ENCODE results near the gene FFAR3. TPM values are rescaled to one million over a fixed set of nuclear protein-coding genes. Genes with fewer than 3 reads are reported as not detected.

FFAR3 gene
- total RNA-seq, 1 donor from 2014 or later = not detected

DNA sequence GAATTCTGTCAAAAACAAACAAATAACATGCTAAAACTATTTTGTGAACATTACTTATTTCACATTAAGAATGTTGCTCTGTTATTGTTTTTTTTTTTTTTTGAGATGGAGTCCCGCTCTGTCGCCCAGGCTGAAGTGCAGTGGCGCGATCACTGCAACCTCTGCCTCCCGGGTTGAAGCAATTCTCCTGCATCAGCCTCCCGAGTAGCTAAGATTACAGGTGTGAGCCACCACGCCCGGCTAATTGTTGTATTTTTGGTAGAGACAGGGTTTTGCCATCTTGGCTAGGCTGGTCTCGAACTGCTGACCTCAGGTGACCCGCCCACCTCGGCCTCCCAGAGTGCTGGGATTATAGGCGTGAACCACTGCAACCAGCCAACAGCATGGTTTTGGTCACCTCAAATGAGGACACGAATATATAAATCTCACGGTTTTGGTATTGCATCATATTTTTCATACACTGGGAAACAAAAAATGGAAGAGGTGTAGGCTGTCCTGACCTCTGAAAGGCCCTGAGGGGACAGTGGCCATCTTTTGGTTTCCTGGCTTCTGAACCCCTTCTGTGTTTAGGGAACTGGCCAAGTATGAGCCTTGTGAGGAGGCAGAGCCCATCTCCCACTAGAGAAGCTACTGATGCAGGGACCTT is 38.1 kb downstream of the FFAR3 start:
- TF ChIP-seq, protein P1, sequence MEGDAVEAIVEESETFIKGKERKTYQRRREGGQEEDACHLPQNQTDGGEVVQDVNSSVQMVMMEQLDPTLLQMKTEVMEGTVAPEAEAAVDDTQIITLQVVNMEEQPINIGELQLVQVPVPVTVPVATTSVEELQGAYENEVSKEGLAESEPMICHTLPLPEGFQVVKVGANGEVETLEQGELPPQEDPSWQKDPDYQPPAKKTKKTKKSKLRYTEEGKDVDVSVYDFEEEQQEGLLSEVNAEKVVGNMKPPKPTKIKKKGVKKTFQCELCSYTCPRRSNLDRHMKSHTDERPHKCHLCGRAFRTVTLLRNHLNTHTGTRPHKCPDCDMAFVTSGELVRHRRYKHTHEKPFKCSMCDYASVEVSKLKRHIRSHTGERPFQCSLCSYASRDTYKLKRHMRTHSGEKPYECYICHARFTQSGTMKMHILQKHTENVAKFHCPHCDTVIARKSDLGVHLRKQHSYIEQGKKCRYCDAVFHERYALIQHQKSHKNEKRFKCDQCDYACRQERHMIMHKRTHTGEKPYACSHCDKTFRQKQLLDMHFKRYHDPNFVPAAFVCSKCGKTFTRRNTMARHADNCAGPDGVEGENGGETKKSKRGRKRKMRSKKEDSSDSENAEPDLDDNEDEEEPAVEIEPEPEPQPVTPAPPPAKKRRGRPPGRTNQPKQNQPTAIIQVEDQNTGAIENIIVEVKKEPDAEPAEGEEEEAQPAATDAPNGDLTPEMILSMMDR (IDR thresholded peaks at IDR 0.05; ENCODE audit: insufficient read depth, low read length, severe bottlenecking) = no peak
- no peaks in the 10 kb centered on the region for H3K27me3 ChIP-seq (ENCODE audit: control insufficient read depth, insufficient read depth, low read length)
- DNase-seq (ENCODE audit: low read depth) = no peak
- H3K36me3 ChIP-seq (ENCODE audit: control insufficient read depth, insufficient read depth, low read length) = no peaks in the 10 kb centered on the region
- FAIRE-seq = no peak
- no peak overlapping the region for H3K4me3 ChIP-seq (ENCODE audit: low read depth, low read length)

DNA sequence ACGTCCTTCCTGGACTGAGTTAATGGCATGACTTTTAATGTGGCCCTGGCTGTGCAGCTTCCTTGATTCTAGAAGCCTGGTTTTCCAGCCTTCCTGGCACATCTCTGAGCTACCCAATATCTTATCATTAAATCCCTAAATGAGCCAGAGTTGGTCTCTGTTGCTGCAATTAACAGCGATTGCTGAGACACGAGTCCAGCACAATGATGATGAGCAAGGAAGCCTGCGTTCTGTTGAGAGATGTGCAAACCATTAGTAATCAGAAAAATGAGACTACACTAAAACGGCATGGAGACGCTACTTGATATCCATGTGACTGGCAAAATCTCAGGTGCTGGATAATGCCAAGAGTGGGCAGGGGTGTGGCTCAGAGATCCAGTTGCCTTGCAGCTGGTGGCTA is 38.8 kb downstream of the FFAR3 start:
- Histone ChIP-seq H3K27me3 (ENCODE audit: control insufficient read depth, insufficient read depth, low read length) (no peaks in the 10 kb centered on the region), H3K4me3 (ENCODE audit: low read depth, low read length) (no peak overlapping the region), H3K36me3 (ENCODE audit: control insufficient read depth, insufficient read depth, low read length) (no peaks in the 10 kb centered on the region)
- TF ChIP-seq, protein P1 (IDR thresholded peaks at IDR 0.05; ENCODE audit: insufficient read depth, low read length, severe bottlenecking) = no peak
- FAIRE-seq = no peak
- no peak for DNase-seq (ENCODE audit: low read depth)

DNA sequence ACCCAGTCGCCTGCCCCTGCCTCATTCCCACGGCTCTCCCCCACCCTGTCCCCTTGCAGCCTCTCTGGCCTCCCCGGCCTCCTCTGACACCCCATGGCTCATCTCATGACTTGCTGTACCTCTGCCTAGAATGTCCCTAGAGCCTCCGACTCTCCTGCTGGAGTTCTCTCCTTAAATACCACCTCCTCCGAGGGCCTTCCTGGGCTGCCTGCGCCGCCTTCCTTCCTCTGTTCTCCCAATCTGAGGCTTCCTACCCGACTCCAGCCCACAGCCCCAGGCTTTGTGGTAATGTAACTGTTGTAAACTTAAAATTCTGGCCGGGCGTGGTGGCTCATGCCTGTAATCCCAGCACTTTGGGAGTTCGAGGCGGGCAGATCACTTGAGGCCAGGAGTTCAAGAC is 40.3 kb downstream of the FFAR3 start:
- TF ChIP-seq, protein P1 (IDR thresholded peaks at IDR 0.05; ENCODE audit: insufficient read depth, low read length, severe bottlenecking) = no peak
- Histone ChIP-seq H3K27me3 (ENCODE audit: control insufficient read depth, insufficient read depth, low read length) (no peaks in the 10 kb centered on the region), H3K4me3 (ENCODE audit: low read depth, low read length) (no peak overlapping the region), H3K36me3 (ENCODE audit: control insufficient read depth, insufficient read depth, low read length) (no peaks in the 10 kb centered on the region)
- FAIRE-seq (no peak), DNase-seq (ENCODE audit: low read depth) (no peak)

DNA sequence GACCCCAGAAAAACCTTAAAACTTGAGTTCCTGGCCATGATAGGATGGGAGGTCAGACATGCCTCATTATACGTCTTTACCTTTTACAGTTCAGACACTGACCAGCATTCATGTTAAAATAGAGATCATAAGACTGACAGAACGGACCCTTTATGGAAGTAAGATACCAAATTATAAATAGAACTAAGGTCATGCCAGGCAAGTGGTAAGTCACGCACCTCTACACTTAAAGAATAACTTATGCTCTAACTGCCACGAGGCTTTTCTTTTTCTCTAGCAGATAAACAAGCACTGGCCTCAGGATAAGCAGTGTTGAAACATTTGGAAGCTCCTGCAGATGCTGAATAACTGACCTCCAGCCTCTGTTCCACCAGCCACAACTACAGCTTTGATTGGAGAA is 41.0 kb downstream of the FFAR3 start:
- Histone ChIP-seq H3K36me3 (ENCODE audit: control insufficient read depth, insufficient read depth, low read length) (no peaks in the 10 kb centered on the region), H3K4me3 (ENCODE audit: low read depth, low read length) (no peak overlapping the region), H3K27me3 (ENCODE audit: control insufficient read depth, insufficient read depth, low read length) (no peaks in the 10 kb centered on the region)
- TF ChIP-seq, protein P1 (IDR thresholded peaks at IDR 0.05; ENCODE audit: insufficient read depth, low read length, severe bottlenecking) = no peak
- FAIRE-seq (no peak), DNase-seq (ENCODE audit: low read depth) (no peak)

DNA sequence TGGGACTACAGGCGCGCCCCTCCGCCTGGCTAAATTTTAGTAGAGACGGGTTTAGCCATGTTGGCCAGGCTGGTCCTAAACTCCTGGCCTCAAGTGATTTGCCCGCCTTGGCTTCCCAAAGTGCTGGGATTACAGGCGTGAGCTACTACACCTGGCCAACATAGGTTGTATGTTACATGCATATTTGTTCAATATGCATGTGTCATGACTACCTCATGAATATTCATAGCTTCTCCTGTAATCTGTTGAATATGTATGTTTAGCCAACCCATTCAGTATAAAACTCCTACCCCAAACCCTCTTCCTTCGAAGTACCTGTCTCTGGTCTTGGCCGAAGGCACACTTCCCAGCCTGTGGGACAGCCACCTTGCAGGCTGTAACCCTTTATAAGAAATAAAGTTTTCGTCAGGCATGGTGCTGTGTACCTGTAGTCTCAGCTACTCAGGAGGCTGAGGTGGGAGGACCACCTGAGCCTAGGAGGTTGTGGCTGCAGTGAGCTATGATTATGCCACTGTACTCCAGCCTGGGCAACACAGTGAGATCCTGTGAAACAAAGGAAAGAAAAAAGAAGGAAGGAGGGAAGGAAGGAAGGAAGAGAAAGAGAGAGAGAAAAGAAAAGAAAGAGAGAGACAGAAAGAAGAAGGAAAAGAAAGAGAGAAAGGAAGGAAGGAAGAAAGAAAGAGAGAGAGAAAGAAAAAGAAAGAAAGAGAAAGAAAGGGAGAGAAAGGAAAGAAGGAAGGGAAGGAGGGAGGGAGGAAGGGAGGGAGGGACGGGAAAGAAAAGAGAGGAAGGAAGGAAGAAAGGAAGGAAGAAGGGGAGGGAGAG is 41.9 kb downstream of the FFAR3 start:
- no peak overlapping the region for H3K4me3 ChIP-seq (ENCODE audit: low read depth, low read length)
- TF ChIP-seq, protein P1 (IDR thresholded peaks at IDR 0.05; ENCODE audit: insufficient read depth, low read length, severe bottlenecking) = no peak
- no peaks in the 10 kb centered on the region for H3K27me3 ChIP-seq (ENCODE audit: control insufficient read depth, insufficient read depth, low read length)
- no peak for FAIRE-seq
- H3K36me3 ChIP-seq (ENCODE audit: control insufficient read depth, insufficient read depth, low read length) = no peaks in the 10 kb centered on the region
- DNase-seq (ENCODE audit: low read depth) = no peak
